H9 (cell line): ENCODE data around the gene TNRC6C. TPM values are rescaled to one million over a fixed set of nuclear protein-coding genes. Genes with fewer than 3 reads are reported as not detected.

ENCODE experiments used
- DNase-seq: peaks from one replicate; pipeline ENCODE4 v3.0.0-alpha.2; 2017
- H2AFZ ChIP-seq: one replicate; pipeline ENCODE4 v1.6.1; 2013; ENCODE audit warnings: mild to moderate bottlenecking, low read length, control low read depth, moderate library complexity
- H2AK5ac ChIP-seq: 2 replicates; pipeline ENCODE4 v1.6.1; 2013; ENCODE audit warnings: low read length, control low read depth, mixed read lengths; ENCODE audit not compliant: insufficient read length
- H2BK120ac ChIP-seq: one replicate; pipeline ENCODE4 v1.6.1; 2013; ENCODE audit warnings: low read depth, mild to moderate bottlenecking, low read length, control low read depth, inconsistent platforms; ENCODE audit not compliant: poor library complexity, severe bottlenecking
- H2BK12ac ChIP-seq: 2 replicates; pipeline ENCODE4 v1.6.1; 2013; ENCODE audit warnings: low read length, control low read depth, mixed read lengths, low read depth; ENCODE audit not compliant: insufficient read length
- H2BK15ac ChIP-seq: 2 replicates; pipeline ENCODE4 v1.6.1; 2013; ENCODE audit warnings: low read depth, low read length, control low read depth
- H2BK20ac ChIP-seq: one replicate; pipeline ENCODE4 v1.6.1; 2013; ENCODE audit warnings: low read depth, mild to moderate bottlenecking, low read length, control low read depth, inconsistent platforms; ENCODE audit not compliant: poor library complexity, severe bottlenecking
- H2BK5ac ChIP-seq: 2 replicates; pipeline ENCODE4 v1.6.1; 2013; ENCODE audit warnings: low read length, control low read depth, mixed read lengths; ENCODE audit not compliant: insufficient read length
- H3K14ac ChIP-seq: 2 replicates; pipeline ENCODE4 v1.6.1; 2013; ENCODE audit warnings: low read length, control low read depth; ENCODE audit not compliant: insufficient read depth
- H3K18ac ChIP-seq: 2 replicates; pipeline ENCODE4 v1.6.1; 2013; ENCODE audit warnings: low read depth, mild to moderate bottlenecking, mixed read lengths, low read length, control low read depth; ENCODE audit not compliant: insufficient read length
- H3K23ac ChIP-seq: 2 replicates; pipeline ENCODE4 v1.6.1; 2013; ENCODE audit warnings: low read length, control low read depth, mixed read lengths, low read depth; ENCODE audit not compliant: insufficient read length
- H3K23me2 ChIP-seq: 2 replicates; pipeline ENCODE4 v1.6.1; 2013; ENCODE audit warnings: low read depth, mild to moderate bottlenecking, mixed read lengths, low read length, control low read depth; ENCODE audit not compliant: insufficient read length, poor library complexity, severe bottlenecking
- H3K27ac ChIP-seq: 2 replicates; pipeline ENCODE4 v1.5.1; 2013; ENCODE audit warnings: low read length, control low read depth, mixed read lengths, low read depth; ENCODE audit not compliant: insufficient read length
- H3K27me3 ChIP-seq: 2 replicates; pipeline ENCODE4 v1.6.1; 2013; ENCODE audit warnings: low read length, control low read depth, inconsistent platforms; ENCODE audit not compliant: insufficient read depth
- H3K4ac ChIP-seq: 2 replicates; pipeline ENCODE4 v1.6.1; 2013; ENCODE audit warnings: low read depth, mild to moderate bottlenecking, control low read depth, inconsistent platforms, low read length, moderate library complexity
- H3K4me1 ChIP-seq: 2 replicates; pipeline ENCODE4 v1.6.1; 2013; ENCODE audit warnings: low read length, control low read depth, inconsistent platforms; ENCODE audit not compliant: insufficient read depth
- H3K4me2 ChIP-seq: 2 replicates; pipeline ENCODE4 v1.6.1; 2013; ENCODE audit warnings: low read length, control low read depth, mixed read lengths; ENCODE audit not compliant: insufficient read length, insufficient read depth
- H3K56ac ChIP-seq: 2 replicates; pipeline ENCODE4 v1.6.1; 2013; ENCODE audit warnings: low read depth, mild to moderate bottlenecking, mixed read lengths, low read length, control low read depth; ENCODE audit not compliant: insufficient read length
- H3K79me1 ChIP-seq: 2 replicates; pipeline ENCODE4 v1.6.1; 2013; ENCODE audit warnings: low read depth, mild to moderate bottlenecking, moderate library complexity, low read length, control low read depth, inconsistent platforms; ENCODE audit not compliant: insufficient read depth, poor library complexity, severe bottlenecking
- H3K79me2 ChIP-seq: 2 replicates; pipeline ENCODE4 v1.6.1; 2013; ENCODE audit warnings: low read length, control low read depth, inconsistent platforms; ENCODE audit not compliant: insufficient read depth
- H3K9ac ChIP-seq: 2 replicates; pipeline ENCODE4 v1.6.1; 2013; ENCODE audit warnings: low read length, control low read depth, mixed read lengths; ENCODE audit not compliant: insufficient read length; ENCODE audit errors: extremely low read depth
- H3K9me3 ChIP-seq: one replicate; pipeline ENCODE4 v1.6.1; 2013; ENCODE audit warnings: low read depth, low read length, inconsistent platforms; ENCODE audit not compliant: control insufficient read depth
- H3T11ph ChIP-seq: one replicate; pipeline ENCODE4 v1.6.1; 2013; ENCODE audit warnings: mild to moderate bottlenecking, low read length, control low read depth, inconsistent platforms
- H4K20me1 ChIP-seq: one replicate; pipeline ENCODE4 v1.6.1; 2013; ENCODE audit not compliant: control insufficient read depth, insufficient read length, insufficient read depth
- H4K5ac ChIP-seq: 2 replicates; pipeline ENCODE4 v1.6.1; 2013; ENCODE audit warnings: low read depth, mild to moderate bottlenecking, mixed read lengths, low read length, control low read depth; ENCODE audit not compliant: insufficient read length
- H4K8ac ChIP-seq: replicated peaks from 2 replicates; pipeline ENCODE4 v1.6.1; 2013; ENCODE audit warnings: low read length, control low read depth, mixed read lengths, low read depth; ENCODE audit not compliant: insufficient read length
- H4K91ac ChIP-seq: 2 replicates; pipeline ENCODE4 v1.6.1; 2013; ENCODE audit warnings: low read depth, mild to moderate bottlenecking, moderate library complexity, mixed read lengths, low read length, control low read depth; ENCODE audit not compliant: insufficient read length
- H3K27ac Mint-ChIP-seq, 3 experiments: 2 replicates in 2 of 3; 3 replicates in 1 of 3; pipeline ENCODE4 v1.8.0; 2020 to 2021; ENCODE audit warnings: mixed read lengths in 3 of 3, mild to moderate bottlenecking in 1 of 3, moderate library complexity in 1 of 3
- H3K27me3 Mint-ChIP-seq: 2 replicates; pipeline ENCODE4 v1.8.0; 2021; ENCODE audit warnings: low read depth, mild to moderate bottlenecking, moderate library complexity, mixed read lengths
- H3K36me3 Mint-ChIP-seq, 3 experiments: 2 replicates in 2 of 3; 3 replicates in 1 of 3; pipeline ENCODE4 v1.8.0; 2020 to 2021; ENCODE audit warnings: low read depth in 3 of 3, mixed read lengths in 3 of 3; ENCODE audit not compliant: insufficient read depth in 1 of 3
- H3K4me1 Mint-ChIP-seq, 2 experiments: 2 replicates each; pipeline ENCODE4 v1.8.0; 2020; ENCODE audit warnings: mixed read lengths in 2 of 2
- H3K4me3 Mint-ChIP-seq, 2 experiments: 2 replicates in 1 of 2; 3 replicates in 1 of 2; pipeline ENCODE4 v1.8.0; 2020 to 2021; ENCODE audit warnings: mild to moderate bottlenecking in 2 of 2, mixed read lengths in 2 of 2, moderate library complexity in 1 of 2
- H3K9me3 Mint-ChIP-seq, 2 experiments: 2 replicates in 1 of 2; 3 replicates in 1 of 2; pipeline ENCODE4 v1.8.0; 2020; ENCODE audit warnings: mild to moderate bottlenecking in 2 of 2, mixed read lengths in 2 of 2, moderate library complexity in 1 of 2
- CTCF ChIP-seq: fragments of 200-600 bp; sonication (generic); conservative IDR thresholded peaks from 3 replicates; pipeline ENCODE4 v1.8.0; 2021; ENCODE audit warnings: antibody characterized with exemption, mild to moderate bottlenecking
- WGBS: extraction: QIAGEN DNeasy Blood & Tissue Kit; methylation state at CpG from one replicate; pipeline ENCODE4 v1.1.7; 2013; ENCODE audit warnings: missing lambda C conversion rate, low lambda C conversion rate, mixed read lengths; ENCODE audit not compliant: insufficient read length; ENCODE audit errors: extremely low coverage; 5-methylcytosine and 5-hydroxymethylcytosine counted together
- total RNA-seq: library from RNA; stranded (reverse); gene quantifications from 2 replicates; pipeline ENCODE4 v1.2.1, GENCODE V29; 2021

TNRC6C gene
- total RNA-seq, 1 experiment from 2014 or later = 24.7 TPM

GRCh38 chr17:78069695-78070094, 111.2 kb downstream of the TNRC6C start:
- DNase-seq = no peak
- Histone ChIP-seq H2BK12ac (no peak overlapping the region), H2AFZ (no peak overlapping the region), H2BK20ac (no peak overlapping the region), H3K14ac (no peak overlapping the region), H3K56ac (no peak overlapping the region), H3K18ac (no peak overlapping the region), H3K27me3 (no peaks in the 10 kb centered on the region), H2BK15ac (no peak overlapping the region), H3K27ac (no peak overlapping the region), H3K23ac (no peak overlapping the region), H3K23me2 (no peaks in the 10 kb centered on the region), H3K9ac (no peak overlapping the region), H4K8ac (no peak overlapping the region), H3K4me1 (no peaks in the 10 kb centered on the region), H2AK5ac (no peak overlapping the region), H3K79me2 (no peaks in the 10 kb centered on the region), H3K9me3 (no peaks in the 10 kb centered on the region), H4K5ac (no peak overlapping the region), H4K20me1 (no peaks in the 10 kb centered on the region), H2BK120ac (no peak overlapping the region), H3T11ph (no peak overlapping the region), H2BK5ac (no peak overlapping the region), H3K79me1 (no peaks in the 10 kb centered on the region), H3K4ac (no peak overlapping the region), H4K91ac (no peak overlapping the region), H3K4me2 (no peak overlapping the region)
- no peaks in the 10 kb centered on the region for H3K9me3 Mint-ChIP-seq
- peaks cover 28 to 65% (median 59%) of the 10 kb centered on the region in 3 experiments; a peak in 6 of 7 replicates for H3K36me3 Mint-ChIP-seq
- WGBS = no CpG with 5 or more reads among the region's 4 CpGs
- H3K27me3 Mint-ChIP-seq = no peaks in the 10 kb centered on the region
- no peak overlapping the region for H3K27ac Mint-ChIP-seq
- no peak for TF ChIP-seq CTCF
- H3K4me1 Mint-ChIP-seq = no peaks in the 10 kb centered on the region
- no peak overlapping the region for H3K4me3 Mint-ChIP-seq
